T-helper 9 cell (primary cell): Measurements from ENCODE around the gene SLC17A9.

Experiments used
- DNase-seq: peaks from one replicate; pipeline ENCODE4 v3.0.0-alpha.2; 2020

The SLC17A9 gene

DNA sequence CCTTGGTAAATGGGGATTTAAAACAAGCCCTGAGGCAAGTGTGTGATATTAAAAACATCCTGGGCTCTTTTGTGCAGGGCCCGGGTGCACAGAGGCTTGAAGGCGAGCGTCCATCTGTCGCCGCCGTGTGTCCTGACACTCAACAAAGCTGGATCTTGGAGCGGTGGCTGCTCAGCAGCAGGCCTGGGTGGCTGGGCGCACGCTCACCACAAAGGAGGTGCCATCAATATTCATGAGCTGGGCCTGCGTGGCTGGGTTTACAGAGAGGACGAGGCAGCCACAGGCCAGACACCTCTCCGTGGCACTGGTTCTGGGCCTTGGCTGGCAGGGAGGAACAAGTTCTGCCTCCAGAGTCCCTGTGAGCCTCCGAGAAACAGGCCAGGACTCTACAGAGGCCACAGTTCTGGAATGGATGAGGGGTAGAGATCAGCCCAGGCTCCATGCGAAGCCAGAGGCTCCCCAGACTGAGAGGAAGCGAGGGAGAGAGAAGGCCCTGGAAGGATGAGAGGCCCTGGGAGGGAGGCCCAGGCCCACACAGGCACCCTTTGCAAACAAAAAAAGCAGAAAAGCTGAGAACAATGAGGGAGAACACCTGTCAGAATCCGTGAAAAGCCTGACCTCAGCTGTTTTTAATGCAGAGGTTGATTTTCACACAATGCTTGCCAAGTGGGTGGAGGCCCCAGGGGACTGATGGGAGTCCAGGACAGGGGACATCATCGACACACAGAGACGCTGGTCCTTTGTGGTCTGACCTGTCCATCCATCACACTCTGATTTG is 32.3 kb downstream of the SLC17A9 start:
- no peak for DNase-seq

DNA sequence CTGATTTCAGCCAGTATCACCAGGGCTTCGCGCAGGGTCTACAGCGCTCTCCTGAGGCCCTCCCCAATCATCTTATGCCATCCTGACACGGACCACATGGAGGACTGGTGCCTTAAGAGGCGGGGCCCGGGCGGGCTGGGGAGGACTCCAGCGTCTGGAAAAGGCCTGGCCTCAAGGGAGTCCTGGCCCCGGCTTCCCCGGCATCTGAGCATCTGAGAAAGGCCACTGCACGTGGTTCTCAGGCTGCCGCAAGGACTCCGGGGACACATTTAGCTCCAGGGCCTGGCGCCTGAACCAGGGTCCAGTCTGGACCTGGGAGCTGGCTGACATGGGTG is 32.9 kb downstream of the SLC17A9 start:
- DNase-seq: no peak

GRCh38 chr20:62986257-62986800 is 33.8 kb downstream of the SLC17A9 start:
- DNase-seq: no peak

DNA sequence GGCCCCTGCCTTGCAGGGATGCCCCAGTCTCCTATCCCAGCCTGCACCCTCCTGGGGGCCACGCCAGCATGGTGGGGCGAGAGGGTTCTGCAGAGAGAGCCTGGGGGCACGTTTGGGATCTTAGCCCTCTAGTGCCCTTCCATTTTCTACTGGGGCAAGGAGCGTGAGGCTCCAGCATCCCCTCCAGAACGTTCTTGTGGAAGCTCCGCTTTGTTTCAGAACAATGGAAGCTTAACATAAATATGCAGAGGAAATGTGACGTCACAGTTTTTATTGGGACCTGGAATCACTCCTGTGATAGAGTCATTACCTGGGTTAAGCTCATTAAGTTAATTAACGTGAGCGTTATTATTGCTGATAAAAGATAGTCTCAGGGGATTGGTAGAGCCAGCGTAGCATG is 34.6 kb downstream of the SLC17A9 start:
- DNase-seq: no peak

- DNase-seq: no peak
Observed at GRCh38 chr20:62989201-62989601, 36.7 kb downstream of the SLC17A9 start.

GRCh38 chr20:62990306-62990825 is 37.9 kb downstream of the SLC17A9 start:
- DNase-seq: no peak

GRCh38 chr20:62991196-62991807 is 38.8 kb downstream of the SLC17A9 start:
- no peak for DNase-seq

- no peak for DNase-seq
Observed at GRCh38 chr20:62991863-62992262, 39.4 kb downstream of the SLC17A9 start.

DNA sequence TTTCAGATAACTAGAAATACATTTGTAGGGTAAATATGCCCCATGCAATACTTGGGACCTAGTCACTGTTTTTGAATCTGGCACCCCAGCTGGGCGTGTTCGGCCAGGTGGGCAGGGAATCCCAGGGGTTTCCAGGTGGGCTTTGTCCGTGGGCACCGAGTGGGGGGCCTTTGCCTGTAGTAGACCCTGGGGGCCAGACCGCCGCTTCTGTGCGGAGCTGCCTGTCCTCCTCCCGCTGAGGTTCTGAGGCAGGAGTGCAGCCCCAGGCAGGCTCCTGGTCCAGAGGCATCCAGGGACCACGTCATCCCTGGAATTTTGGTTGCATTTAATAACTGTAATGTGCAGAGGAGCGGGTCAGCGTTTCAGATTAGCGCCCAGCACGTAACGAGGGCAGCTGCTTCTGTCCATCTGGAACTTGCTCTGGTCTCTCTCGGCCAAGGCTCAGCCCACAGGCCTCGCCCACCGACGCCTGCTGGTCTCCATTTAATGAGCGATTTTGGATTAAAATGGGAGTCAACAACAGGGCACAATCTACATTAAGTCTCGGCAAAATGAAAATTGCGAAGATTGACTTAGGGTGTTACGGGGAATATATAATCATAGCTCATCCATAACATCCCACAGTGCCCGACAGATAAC is 41.5 kb downstream of the SLC17A9 start:
- DNase-seq: no peak

- no peak for DNase-seq
Observed at GRCh38 chr20:62994869-62995281, 42.4 kb downstream of the SLC17A9 start.

DNA sequence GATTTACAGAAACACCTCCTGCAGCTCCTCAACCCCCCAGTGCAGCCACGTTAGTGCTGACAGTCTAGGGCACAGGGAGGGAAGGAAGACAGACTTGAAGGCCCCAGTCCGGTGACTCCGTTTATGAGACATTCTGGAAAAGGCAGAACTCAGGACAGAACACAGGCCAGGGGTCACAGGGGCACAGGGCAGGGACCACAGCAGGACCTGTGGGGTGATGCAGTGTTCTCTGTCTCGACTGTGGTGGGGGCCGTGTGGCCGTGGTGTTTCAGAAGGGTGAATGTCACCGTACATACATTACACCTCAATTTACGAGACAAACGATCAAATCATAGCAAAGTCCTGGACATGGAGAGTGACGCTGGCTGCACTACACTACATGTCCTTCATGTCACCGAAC is 43.0 kb downstream of the SLC17A9 start:
- no peak for DNase-seq

- DNase-seq: no peak
Observed at GRCh38 chr20:62995898-62996595, 43.5 kb downstream of the SLC17A9 start.

GRCh38 chr20:62996596-62996982 is 44.1 kb downstream of the SLC17A9 start:
- no peak for DNase-seq

GRCh38 chr20:62997417-62998035 is 45.0 kb downstream of the SLC17A9 start:
- DNase-seq: no peak

DNA sequence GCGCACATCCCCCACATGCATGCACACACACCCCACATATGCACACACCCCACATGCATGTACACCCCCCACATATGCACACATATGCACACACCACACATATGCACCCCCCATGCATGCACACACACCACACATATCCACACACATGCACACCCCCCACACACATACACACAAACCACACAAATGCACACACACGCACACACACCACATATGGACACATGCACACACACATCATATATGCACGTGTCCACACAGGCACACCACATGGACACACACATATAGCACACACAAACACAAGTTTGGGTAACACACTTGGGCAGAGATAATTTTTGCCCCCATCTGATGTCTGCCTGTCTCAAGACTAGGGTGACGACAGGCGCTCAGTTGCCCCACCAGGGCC is 45.9 kb downstream of the SLC17A9 start:
- DNase-seq: no peak

DNA sequence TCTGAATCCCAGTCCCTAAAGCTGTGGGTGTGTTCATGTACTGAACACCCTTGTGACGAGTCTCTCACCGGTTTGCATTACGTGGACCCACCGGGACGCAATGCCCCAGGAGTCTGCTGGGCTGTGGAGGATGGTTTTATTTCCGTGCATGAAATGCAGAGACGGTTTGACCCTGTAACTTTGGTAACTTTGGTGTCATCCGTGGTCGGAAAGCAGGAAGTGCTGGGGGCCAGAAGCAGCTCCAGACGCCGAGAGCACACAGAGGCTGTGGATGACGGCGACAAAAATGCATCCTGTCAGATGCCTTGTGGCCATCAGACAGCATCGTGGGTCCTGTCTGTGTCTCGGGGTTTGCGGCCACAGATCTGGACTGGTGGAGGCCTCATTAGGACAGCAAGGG is 47.1 kb downstream of the SLC17A9 start:
- no peak for DNase-seq

DNA sequence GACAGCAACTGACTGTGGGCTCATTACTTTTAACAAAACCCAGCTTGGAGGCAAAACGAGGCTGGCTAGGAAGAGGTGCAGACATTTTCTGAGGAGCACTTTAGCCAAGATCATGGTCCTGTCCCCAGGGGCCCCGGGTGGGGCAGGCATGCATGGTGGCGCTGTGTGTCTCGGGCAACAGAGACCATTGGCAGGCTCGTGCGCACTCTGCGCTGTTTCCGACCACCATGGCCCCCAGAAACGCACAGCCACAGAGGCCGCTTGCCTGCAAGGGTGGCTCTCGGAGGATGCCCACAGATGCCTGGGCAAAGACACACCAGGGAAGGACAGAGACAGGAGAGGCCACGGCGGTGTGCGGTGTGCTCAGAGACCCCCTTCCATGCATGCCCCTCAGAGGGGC is 47.5 kb downstream of the SLC17A9 start:
- no peak for DNase-seq

DNA sequence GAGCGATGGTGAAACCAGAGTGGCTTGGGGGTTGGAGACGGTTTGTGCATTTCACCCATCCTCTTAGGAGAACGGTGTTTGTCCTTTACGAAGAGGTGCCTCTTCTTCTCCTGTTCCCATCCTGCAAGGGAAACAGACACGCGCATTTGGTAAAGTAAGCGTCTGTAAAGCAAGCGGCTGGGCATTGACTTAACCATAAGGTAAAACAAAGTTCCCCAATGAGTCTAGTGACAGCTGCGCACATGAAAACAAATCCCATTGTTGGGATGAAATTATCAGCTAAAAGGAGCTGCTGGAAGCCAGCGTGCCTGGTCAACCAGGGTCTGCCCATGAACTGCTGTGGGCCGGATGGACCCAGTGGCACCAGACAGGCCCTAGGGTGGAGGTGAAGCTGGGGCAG is 48.4 kb downstream of the SLC17A9 start:
- DNase-seq: no peak

DNA sequence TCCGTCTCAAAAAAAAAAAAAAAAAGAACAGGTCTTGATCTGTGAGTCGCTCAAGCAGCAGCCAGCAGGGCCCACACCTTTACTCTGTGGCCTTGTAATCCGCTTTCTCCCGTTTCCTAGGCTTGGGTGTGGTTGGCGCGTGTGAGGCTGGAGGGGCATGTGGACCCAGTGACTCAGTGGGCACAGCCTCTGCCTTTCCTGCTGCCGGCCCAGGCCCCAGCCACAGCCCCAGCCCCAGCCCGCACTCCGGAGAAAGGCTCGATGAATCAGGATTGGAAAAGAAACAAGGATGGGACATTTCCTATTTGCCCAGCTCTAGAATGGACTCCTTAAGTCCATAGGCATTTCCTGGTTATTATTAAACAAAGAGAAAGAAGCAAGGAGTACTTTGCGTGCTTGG is 50.0 kb downstream of the SLC17A9 start:
- DNase-seq: no peak

GRCh38 chr20:63003546-63003945 is 51.0 kb downstream of the SLC17A9 start:
- DNase-seq: no peak

GRCh38 chr20:63004607-63005364 is 52.3 kb downstream of the SLC17A9 start:
- no peak for DNase-seq

GRCh38 chr20:63005365-63005861 is 52.9 kb downstream of the SLC17A9 start:
- DNase-seq: no peak
